NCI-H524 (cell line): Measurements from ENCODE around the gene NIPAL4.
"Not testable (repeated sequence)": the region's sequence is repeated elsewhere in the genome, so short reads cannot be mapped to it uniquely, and the experiment has no call there.

ENCODE experiments used
- DNase-seq, 2 experiments: peaks; one replicate each; lab custom pipeline; 2025; lab: John Stamatoyannopoulos, UW

Gene NIPAL4

DNA sequence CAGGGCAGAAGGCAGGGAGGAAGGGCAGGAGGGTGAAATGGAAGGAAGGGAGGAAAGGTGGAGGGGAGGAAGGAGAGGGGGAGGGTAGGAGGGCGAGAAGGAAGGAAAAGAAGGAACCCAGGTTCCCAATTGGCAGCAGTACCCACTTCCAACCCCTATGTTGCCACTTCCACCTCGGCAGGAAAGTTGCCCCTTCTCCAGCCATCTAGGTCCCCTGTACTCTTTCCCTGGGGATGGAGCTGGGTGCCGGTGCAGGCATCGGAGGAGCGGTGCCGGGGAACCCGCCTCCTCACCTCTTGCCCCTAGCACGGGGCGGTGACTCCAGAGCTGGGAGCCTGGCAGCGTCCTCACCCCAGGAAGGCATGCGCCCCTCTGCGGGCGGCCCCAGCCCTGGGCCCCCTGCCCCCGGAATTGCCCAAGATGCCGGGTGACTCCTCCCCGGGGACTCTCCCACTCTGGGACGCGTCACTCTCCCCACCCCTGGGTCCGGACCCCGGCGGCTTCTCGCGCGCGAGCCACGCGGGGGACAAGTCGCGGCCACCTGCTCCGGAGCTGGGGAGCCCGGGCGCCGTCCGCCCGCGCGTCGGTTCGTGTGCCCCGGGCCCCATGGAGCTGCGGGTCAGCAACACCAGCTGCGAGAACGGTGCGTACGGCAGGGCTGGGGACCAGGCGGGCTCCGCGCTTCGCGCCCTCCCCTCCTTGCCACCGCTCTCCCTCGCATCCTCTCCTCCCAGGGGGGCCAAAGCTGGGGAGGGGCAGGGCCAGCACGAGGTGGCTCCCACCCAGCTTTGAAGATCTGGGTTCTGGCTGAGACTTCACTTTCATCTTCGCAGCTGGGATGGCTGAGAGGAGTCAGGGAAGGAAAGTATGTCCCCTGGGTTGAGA is at the start of gene NIPAL4:
TSS of gene NIPAL4 (plus strand) at position 499 of the 885 bp plus-strand sequence. CDS start at position 607, 108 bp downstream.
- peak in 1 of 2 experiments; percentile 20 for DNase-seq

DNA sequence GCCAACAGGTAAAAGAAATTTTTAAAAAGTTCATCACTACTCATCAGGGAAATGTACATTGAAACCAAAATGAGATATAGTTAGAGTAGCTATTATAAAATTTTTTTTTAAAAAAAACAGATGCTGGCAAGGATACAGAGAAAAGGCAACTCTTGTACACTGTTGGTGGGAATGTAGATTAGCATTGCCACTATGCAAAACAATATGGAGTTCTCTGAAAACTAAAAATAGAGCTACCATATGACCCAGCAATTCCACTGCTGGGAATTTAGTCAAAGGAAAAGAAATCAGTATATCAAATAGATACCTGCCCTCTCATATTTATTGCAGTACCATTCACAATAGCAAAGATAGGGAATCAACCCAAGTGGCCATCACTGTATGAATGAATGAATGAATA is 44.2 kb upstream of the NIPAL4 start:
- DNase-seq = no peak

DNA sequence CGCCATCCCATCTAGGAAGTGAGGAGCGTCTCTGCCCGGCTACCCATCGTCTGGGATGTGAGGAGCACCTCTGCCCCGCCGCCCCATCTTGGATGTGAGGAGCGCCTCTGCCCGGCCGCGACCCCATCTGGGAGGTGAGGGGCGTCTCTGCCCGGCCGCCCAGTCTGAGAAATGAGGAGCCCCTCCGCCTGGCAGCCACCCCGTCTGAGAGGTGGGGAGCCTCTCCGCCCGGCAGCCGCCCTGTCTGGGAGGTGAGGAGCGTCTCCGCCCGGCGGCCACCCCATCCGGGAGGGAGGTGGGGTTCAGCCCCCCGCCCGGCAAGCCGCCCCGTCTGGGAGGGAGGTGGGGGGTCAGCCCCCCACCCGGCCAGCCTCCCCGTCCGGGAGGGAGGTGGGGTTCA is 40.5 kb upstream of the NIPAL4 start:
- DNase-seq = not testable (repeated sequence)

DNA sequence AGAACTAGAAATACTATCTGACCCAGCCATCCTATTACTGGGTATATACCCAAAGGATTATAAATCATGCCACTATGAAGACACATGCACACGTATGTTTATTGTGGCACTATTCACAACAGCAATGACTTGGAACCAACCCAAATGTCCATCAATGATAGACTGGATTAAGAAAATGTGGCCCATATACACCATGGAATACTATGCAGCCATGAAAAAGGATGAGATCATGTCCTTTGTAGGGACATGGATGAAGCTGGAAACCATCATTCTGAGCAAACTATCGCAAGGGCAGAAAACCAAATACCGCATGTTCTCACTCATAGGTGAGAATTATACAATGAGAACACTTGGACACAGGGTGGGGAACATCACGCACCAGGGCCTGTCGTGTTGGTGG is 30.1 kb upstream of the NIPAL4 start:
- not testable (repeated sequence) for DNase-seq

DNA sequence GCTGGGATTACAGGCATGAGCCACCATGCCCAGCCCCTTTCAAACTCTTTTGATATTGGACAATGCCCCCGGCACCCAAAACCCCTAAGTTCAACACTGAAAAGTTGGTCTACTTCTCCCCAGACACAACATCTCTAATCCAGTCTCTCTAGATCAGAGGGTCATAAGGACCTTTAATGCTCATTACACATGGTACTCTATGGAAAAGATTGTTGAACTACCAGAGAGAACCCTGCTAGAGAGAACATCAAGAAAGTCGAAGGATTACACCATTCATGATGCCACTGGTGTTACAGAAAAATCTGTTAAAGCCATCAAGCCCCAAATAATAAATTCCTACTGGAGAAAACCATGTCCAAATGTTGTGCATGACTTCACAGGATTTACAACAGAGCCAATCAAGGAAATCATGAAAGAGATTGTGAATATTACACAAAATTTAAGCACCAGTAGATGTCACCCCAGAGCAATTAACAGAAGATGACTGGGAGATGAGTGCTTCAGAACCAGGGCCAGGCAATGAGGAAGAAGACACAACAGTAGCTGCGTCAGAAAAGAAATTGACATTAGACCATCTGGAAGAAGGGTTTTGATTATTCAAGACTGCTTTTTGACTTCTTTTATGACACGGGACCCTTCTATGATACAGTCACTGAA is 28.3 kb upstream of the NIPAL4 start:
- peak in 1 of 2 experiments; percentile 55 for DNase-seq

DNA sequence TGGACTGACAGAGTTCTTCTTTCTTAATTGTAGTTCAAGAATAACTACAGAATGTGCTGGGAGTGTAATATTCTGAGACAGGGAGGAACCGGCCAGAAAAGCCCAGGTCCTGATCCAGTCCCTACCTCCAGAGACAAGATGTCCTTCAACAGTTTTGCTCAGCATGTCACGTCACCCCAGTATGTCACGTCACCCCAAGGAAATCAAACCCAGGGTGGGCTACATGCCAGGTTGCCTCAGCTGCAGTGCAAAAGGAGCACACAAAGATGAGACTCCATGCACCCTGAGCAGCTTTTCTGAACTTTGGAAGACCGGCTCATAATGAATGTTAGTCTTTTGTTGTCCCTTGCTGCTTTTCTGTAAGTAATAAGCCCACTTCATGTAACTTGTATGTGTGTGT is 25.9 kb upstream of the NIPAL4 start:
- no peak for DNase-seq

DNA sequence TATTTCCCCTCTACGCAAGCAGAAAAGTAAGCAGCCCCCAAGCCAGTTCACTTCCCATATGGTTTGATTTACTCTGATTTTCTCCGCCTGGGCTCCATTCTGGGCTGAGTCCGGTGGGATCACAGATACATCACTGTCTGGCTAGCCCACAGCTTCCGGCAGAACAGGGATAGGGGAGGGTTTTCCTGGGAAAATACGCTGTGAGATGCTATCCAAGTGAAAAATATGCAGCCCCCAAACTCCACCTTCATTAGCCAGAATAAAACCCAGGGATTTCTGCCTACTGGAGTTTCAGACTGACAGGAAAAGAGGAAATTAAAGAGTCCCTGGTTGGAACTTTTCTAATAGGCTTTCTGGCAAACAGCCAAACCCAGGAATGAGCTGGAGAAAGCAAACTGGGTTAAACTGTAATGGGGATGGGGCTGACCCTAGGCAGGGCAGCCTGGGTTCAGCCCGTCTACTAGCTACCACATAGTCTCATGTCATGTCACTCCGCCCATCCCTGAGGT is 16.9 kb upstream of the NIPAL4 start:
- no peak for DNase-seq

DNA sequence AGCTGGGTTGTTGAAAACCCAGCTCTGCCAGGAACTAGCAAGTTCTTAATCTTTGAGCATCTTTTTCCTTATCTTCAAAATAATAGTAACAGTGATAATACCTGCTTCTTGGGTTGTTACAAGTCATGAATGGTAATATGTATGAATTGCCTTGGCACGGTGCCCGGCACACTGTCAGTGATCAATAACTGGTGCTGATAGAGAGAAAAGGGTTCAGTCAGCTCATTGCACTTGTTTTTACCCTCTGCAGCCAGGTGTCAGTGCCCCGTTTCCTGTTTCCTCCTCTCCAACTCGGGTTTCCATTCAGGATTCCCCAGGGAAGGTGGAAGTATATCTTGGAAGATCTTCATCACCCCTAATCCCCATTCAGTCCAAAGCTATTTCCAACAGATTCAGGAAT is 15.8 kb upstream of the NIPAL4 start:
- DNase-seq = peak in 1 of 2 experiments; percentile 24

DNA sequence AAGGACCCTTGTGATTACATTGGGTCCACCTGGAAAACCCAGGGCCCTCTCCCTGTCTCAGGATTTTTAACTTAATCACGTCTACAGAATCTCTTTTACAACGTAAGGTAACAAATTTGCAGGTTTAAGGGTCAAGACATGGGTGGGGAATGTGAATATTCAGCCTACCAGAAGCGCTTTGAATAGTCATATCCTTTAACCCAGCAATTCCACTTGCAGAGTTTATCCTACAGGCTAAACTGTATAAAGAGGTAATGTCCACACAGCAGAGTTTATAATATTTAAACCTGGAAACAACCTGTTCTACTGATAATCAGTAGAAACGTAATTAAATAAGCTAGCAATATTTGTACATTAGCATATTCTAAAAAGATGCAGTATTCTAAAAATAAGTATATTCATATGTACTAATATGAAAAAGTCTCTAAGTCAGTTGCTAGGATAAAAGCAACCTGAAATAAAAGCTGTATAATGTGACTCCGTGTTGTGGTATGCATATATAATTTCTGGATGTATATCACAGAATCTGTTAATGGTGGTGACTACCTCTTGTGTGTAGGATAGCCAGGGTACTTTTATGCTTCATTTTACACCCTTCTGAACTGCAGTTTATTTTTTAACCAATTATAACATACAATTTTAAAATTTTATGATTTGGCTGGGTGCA is 14.1 kb upstream of the NIPAL4 start:
- DNase-seq = no peak

DNA sequence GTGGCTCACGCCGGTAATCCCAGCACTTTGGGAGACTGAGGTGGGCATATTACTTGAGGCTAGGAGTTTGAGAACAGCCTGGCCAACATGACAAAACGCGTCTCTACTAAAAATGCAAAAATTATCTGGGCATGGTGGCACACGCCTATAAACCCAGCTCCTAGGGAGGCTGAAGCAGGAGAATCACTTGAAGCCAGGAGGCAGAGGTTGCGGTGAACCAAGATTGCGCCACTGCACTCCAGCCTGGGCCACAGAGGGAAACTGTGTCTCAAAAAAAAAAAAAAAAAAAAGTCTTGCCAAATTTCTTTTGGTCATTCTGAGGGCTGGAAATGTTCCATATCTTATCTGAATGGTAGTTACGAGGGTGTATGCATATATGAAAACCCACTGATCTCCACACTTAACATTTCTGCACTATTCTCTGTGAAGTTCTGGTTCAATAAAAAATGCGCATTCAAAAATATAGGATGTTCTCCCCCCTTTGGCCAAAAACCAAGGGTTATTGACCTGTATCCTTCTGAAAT is 13.5 kb upstream of the NIPAL4 start:
- DNase-seq = no peak

DNA sequence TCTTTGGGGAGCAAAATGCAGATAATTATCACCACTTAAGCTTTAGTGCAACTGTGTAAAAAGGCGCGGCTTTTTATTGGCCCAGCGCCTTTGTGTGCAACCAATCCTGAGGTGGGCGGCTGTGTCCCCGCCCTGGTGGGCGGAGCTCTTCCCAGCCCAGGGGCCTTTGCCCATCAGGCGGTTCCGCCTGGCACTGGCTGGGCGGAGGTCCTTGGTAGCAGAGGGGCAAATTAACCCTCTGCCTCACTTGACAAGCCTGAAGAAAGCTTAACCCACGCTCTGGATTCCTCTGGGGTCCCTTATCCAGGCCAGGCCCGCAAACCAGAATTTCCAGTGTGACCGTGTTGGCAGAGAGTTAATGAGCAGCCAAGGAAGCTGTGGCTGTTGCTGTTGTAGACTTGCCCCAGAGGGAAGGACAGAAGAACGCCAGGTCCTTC is 12.8 kb upstream of the NIPAL4 start:
- DNase-seq = no peak

DNA sequence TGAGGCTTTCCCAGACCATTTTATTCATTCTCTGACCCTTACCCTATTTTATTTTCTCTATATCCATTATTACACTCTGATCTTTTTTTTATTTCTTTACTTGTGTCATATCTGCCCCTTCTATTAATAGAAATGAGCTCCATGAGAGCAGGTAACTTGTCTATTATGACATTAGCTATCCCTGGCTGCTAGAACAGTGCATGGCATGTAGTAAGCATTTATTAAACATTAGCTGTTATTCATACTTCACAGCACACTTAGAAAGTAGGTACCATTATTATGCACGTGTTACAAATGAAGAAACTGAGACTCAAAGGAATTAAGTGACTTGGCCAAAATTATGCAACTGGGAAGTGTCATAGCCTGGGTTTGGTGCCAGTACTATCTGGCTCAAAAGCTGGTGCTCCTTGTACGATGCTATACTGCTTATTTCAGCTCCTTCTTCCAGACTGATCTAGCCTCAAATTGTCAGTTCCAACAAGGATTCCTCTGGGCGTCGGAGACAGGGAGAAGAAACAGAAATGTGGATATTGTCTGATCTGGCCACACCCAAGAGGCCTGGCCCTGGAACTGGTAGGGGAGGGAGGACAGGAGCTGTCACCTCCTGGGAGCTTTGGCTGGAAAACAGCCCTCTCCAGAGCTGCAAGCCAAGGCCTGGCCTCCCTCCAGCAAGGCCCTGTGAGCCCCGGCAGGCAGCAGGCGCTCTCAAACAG is 10.8 kb upstream of the NIPAL4 start:
- DNase-seq = no peak

DNA sequence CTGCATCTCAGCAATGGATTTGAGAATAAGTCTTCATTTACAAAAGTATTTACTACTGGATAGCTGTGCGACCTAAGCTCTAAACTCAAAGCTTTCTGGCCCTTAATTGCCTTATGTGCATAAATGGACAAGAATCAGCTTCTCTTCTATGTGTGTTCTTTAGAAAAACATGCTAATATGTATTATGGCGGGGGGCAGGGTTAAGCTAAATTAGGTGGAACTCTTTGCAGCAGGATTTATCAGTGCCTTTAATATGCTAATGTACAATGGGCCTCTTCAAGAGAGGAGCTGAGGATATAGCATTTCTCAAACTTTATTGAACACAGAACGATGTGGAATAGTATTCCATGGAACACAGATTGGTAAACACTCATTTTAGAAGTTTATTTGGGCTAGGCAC is 10.0 kb upstream of the NIPAL4 start:
- DNase-seq = no peak

DNA sequence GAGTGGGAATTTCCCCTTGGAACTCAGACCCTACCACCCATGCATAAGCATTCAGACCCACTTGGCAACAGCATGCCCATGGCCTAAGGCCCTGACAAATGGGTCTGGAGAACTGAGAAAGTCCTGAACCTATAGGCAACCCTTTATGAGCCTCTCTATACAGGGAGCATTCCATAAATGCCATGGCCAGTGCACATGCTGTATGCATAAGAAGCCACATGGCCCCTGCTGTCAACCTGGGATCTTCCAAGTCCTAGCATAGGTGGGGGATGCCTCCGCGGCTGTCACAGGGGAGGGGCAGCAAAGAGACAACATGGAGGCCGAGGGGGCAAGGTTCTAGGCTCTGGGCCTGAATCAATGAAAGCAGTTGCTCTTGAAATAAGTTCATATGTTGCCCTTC is 8.2 kb upstream of the NIPAL4 start:
- DNase-seq = no peak

DNA sequence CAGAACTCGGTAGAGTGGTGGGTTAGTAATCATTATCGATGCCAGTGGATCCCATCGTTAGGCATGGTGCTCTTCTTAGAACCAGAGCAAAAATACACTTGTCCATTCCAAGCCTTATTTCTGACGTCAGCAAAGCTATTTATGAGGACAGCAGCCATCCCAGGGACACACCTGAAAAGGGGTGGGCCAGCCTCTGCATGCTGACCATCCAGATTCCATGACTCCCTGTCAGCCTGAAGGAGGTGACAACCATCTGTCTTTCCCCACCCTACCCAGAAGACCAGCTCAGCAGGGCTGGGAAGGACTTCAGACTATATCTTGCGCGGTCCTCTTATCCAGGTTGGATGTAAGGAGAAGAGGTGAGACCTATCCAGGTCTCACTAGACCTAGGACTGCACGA is 5.7 kb upstream of the NIPAL4 start:
- no peak for DNase-seq

DNA sequence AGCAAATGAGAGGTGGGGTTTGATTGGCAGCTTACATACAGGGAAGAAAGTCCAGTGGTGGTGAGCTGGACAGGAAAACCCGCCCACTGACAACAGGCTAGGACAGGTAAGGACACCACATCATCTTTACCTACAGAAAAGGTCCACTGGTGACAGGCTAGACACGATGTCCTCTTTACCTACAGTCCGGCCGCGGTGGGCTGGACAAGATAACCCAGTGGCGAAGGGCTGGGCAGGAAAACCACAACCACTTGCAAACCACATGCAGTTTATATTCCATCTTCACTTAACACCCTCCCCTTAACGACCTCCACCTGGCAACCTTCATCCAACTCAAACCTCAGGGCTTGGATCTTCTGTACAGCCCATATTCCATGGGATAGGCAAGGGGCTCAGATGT is 5.0 kb upstream of the NIPAL4 start:
- no peak for DNase-seq

DNA sequence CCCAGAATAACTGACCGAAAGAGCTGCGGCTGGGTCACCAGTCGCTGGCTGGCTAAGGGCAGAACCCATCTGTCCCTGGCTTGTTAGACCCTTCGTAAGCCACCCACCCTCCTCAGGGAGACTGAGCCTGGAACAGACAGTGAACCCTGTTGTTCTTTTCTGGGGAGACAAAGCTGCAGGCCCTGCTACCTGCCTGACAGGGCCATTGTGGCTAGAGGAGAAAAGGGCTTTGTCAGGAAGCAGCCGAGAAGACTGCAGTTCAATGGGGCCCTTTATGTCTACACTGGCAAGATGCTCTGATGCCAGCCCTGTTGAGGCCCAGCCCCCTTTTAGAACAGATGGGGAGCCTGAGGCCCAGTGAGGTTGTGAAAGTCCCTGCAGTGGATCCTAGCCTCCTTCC is 3.7 kb upstream of the NIPAL4 start:
- DNase-seq = no peak

DNA sequence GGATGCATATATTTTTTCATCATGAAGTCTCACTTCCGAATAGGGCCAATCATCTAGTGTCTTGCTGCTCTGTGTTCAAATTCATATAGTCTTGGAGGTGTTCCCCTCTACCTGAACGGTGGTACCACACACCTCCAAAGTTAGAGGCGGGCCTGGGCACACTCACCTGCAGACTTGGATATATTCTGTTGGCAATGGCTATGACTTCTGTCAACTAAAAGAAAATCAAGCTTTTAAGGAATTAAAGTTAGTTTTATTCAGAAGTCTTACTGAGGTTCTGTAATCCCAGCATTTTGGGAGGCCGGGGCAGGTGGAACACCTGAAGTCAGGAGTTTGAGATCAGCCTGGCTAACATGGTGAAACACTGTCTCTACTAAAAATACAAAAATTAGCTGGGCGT is 2.6 kb upstream of the NIPAL4 start:
- DNase-seq = no peak

DNA sequence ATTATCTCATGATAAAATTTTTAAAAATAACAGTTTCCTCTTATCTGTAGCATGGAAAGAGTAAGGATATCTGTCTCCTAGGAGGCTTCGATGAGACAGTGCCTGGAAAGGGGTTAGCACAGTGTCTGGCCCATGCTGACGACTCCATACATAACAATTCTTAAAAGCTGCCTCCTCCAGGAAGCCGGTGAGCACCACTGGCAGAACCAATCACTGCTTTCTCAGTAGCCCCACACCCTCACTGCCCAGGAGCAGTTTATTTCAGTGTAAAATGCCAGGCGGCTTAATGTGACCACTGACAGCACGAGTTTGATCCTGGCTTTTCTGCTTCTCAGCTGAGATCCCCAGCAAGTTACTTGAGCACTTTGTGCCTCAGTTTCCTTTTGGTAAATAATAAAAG is 1.2 kb upstream of the NIPAL4 start:
- DNase-seq = no peak

DNA sequence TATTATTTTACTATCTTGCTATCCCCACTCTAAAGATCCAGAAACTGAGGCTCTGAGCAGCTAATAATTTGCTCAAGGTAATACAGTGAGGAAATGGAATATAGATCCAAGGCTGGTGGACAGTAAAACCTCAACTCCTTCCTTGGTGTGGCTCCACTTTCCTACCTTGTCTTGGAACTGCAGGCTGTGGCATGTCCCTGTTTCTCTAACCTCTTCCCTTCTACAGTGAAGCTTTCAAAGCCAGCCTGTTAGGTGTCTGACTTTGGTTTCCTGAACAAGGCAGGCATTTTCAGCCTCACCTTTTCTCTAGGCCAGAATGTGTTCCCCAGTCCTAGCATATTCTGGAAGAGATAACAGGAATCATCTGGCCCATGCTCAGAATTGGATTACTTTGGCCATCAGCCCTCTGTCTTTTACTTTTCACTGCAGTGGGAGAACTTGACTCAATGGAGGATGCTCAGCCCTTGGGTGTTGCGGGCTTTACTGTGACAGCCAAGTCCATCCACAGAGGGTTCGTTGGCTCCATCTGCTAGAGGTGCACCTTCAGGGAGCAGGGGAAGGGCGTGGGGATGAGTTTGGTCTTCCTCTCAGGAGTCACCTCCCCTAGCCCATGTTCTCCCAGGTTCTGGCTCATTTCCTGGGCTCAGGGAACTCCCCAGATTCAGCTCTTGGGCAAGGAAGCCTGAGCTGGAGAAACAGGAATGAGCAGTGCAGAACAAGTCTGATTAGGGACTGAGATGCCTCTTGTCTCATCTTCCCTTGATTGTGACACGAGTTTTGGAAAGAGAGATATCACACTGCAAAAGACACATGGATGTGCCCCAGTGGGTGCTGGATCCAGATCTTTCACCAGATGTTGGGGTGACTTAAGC is 1.1 kb downstream of the NIPAL4 start:
- DNase-seq = no peak

DNA sequence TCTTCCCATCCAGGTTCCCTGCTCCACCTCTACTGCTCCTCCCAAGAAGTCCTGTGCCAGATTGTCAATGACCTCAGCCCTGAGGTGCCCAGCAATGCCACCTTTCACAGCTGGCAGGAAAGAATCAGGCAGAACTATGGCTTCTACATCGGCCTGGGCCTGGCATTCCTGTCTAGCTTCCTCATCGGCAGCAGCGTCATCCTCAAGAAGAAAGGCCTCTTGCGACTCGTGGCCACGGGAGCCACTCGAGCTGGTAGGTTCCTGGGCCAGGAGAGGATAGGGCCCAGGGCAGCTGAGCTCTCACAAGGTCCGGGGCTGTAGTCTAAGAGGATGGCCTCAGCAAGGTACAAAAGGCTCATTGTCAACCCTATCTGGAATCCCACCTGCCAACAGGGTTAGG is 3.1 kb downstream of the NIPAL4 start:
- no peak for DNase-seq
